Colon (tissue), 2 donors: ENCODE measurements around the gene OPN4.

Experiments used
- FAIRE-seq: peaks from 2 replicates; lab custom pipeline; 2012; peaks lifted over from hg19 to GRCh38; lab: Jason Lieb, UNC
- donor health status: control.
- donor health status: control.

The OPN4 gene

GRCh38 chr10:86647773-86648703 lies 6.3 kb upstream of the OPN4 start:
- no peak for FAIRE-seq

- no peak for FAIRE-seq
Measured at GRCh38 chr10:86648704-86649427, 5.5 kb upstream of the OPN4 start.

GRCh38 chr10:86649471-86650150 lies 4.7 kb upstream of the OPN4 start:
- no peak for FAIRE-seq

- no peak for FAIRE-seq
Measured at GRCh38 chr10:86650151-86650550, 4.2 kb upstream of the OPN4 start.

GRCh38 chr10:86651021-86651471 lies 3.3 kb upstream of the OPN4 start:
- FAIRE-seq, result no peak

GRCh38 chr10:86651631-86652331 lies 2.6 kb upstream of the OPN4 start:
- no peak for FAIRE-seq

- FAIRE-seq, result no peak
Measured at GRCh38 chr10:86652361-86653202, 1.8 kb upstream of the OPN4 start.

GRCh38 chr10:86653379-86653778 lies 968 bp upstream of the OPN4 start:
- no peak for FAIRE-seq

- FAIRE-seq, result no peak
Measured at GRCh38 chr10:86653987-86654386, 360 bp upstream of the OPN4 start.

- no peak for FAIRE-seq
Measured at GRCh38 chr10:86655173-86655540, 810 bp downstream of the OPN4 start.

GRCh38 chr10:86655596-86655995 lies 1.2 kb downstream of the OPN4 start:
- no peak for FAIRE-seq

- no peak for FAIRE-seq
Measured at GRCh38 chr10:86657011-86657395, 2.7 kb downstream of the OPN4 start.

- FAIRE-seq, result no peak
Measured at GRCh38 chr10:86657396-86658011, 3.2 kb downstream of the OPN4 start.

- no peak for FAIRE-seq
Measured at GRCh38 chr10:86658261-86658741, 4.0 kb downstream of the OPN4 start.

GRCh38 chr10:86658751-86659150 lies 4.4 kb downstream of the OPN4 start:
- no peak for FAIRE-seq

- FAIRE-seq, result no peak
Measured at GRCh38 chr10:86659161-86659691, 4.9 kb downstream of the OPN4 start.

- no peak for FAIRE-seq
Measured at GRCh38 chr10:86659721-86660453, 5.5 kb downstream of the OPN4 start.

- no peak for FAIRE-seq
Measured at GRCh38 chr10:86661161-86662025, 7.0 kb downstream of the OPN4 start.
